Measurements from ENCODE around the gene MAP3K12. TPM values are rescaled to one million over a fixed set of nuclear protein-coding genes. Genes with fewer than 3 reads are reported as not detected.
A peak's percentile ranks its signal among the peaks of the same experiment; 100 is the strongest.
"Not testable (repeated sequence)": the region's sequence is repeated elsewhere in the genome, so short reads cannot be mapped to it uniquely, and the experiment has no call there.

The MAP3K12 gene
- total RNA-seq, 1 donor from 2014 or later = 11.9 TPM

DNA sequence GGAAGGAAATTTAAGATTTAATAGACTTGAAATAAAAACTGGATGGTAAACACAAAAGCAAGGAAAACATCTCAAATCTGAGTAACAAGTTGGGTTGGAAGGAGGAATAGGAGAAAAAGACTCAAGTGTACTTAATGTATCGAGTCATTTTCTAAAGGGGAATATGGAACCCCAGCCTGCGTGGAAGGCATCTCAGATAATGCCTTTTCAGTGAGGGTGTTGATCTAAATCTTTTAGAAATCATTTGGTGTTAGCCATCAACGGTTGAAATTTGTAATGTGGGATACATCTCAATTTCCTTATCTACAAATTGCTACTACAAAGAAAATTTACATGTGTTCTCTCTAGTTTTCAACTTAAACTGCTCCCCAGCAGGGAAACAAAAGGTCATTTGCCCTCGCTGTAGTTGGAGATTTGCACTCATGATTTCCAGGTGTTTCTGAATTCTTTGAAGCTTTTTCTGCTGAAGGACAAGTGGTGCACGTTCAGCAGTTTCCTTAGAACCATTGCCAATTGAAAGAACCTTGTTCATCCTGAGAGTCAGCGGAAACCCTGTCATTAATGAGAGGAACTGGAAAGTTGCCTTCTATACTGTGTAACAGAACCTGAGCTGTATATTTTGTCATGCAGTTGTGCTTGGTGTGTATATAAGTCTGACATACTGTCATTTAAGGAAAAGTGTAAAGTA lies 45.2 kb downstream of the MAP3K12 start:
- H3K9me3 Mint-ChIP-seq (ENCODE audit: low read depth) = no peaks in the 10 kb centered on the region
- H3K4me1 Mint-ChIP-seq (ENCODE audit: low read depth) = peaks cover 28% of the 10 kb centered on the region
- H3K36me3 Mint-ChIP-seq (ENCODE audit: insufficient read depth) = peaks cover 27% of the 10 kb centered on the region
- TF ChIP-seq CTCF (IDR thresholded peaks at IDR 0.05; ENCODE audit: unreplicated experiment) = no peak
- peak overlapping the region; percentile 98 for H3K4me3 Mint-ChIP-seq (ENCODE audit: low read depth)
- DNase-seq (ENCODE audit: low spot score, unreplicated experiment) = no peak
- peak overlapping the region; percentile 94 for H3K27ac Mint-ChIP-seq
- no peaks in the 10 kb centered on the region for H3K27me3 Mint-ChIP-seq

- peak; percentile 78 for DNase-seq (ENCODE audit: low spot score, unreplicated experiment)
- peak overlapping the region; percentile 100 for H3K27ac Mint-ChIP-seq
- no peaks in the 10 kb centered on the region for H3K27me3 Mint-ChIP-seq
- H3K4me3 Mint-ChIP-seq (ENCODE audit: low read depth) = peak overlapping the region; percentile 98
- peaks cover 27% of the 10 kb centered on the region for H3K36me3 Mint-ChIP-seq (ENCODE audit: insufficient read depth)
- H3K9me3 Mint-ChIP-seq (ENCODE audit: low read depth) = no peaks in the 10 kb centered on the region
- peak; percentile 40 for TF ChIP-seq CTCF (IDR thresholded peaks at IDR 0.05; ENCODE audit: unreplicated experiment)
- H3K4me1 Mint-ChIP-seq (ENCODE audit: low read depth) = peaks cover 27% of the 10 kb centered on the region
Observed at GRCh38 chr12:53452159-53453077, 46.8 kb downstream of the MAP3K12 start.

DNA sequence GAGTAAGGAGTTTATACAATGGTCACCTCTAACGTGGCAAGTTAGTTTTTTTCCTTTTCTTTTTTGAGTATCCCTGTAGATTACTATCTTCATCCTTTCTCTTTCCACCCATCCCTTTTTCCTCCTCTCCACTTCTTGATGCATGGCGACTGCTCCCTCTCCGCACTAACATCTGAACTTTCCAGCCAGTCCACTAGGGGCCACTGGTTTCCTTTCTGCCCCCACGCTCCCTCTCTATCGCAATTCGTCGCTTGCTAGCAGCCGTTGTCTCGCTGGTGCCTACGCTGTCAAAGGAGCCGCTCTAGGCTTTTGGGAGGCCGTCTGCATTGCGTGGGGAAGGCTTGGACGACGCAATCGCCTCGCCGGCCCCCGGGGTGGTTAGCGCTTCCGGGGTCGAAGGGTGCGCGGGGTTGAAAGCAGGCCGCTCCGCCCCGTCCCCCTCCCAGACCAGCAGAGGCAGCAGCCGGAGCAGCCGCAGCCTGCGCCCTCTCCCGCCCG lies 47.5 kb downstream of the MAP3K12 start, which contains the start of gene PCBP2:
TSS of gene PCBP2 (plus strand) at position 442 of the 498 bp plus-strand sequence. CDS start 2,699 bp downstream, outside the sequence.
- peak; percentile 96 for DNase-seq (ENCODE audit: low spot score, unreplicated experiment)
- no peaks in the 10 kb centered on the region for H3K27me3 Mint-ChIP-seq
- H3K36me3 Mint-ChIP-seq (ENCODE audit: insufficient read depth) = peaks cover 24% of the 10 kb centered on the region
- H3K9me3 Mint-ChIP-seq (ENCODE audit: low read depth) = no peaks in the 10 kb centered on the region
- H3K4me1 Mint-ChIP-seq (ENCODE audit: low read depth) = peaks cover 25% of the 10 kb centered on the region
- peak within 1 kb of the TSS; percentile 98 for H3K4me3 Mint-ChIP-seq (ENCODE audit: low read depth)
- peak; percentile 81 for TF ChIP-seq CTCF (IDR thresholded peaks at IDR 0.05; ENCODE audit: unreplicated experiment)
- H3K27ac Mint-ChIP-seq = peak within 1 kb of the TSS; percentile 100

GRCh38 chr12:53450936-53451335 lies 48.3 kb downstream of the MAP3K12 start:
- Mint-ChIP-seq H3K27ac (no peak overlapping the region), H3K4me1 (ENCODE audit: low read depth) (peaks cover 21% of the 10 kb centered on the region), H3K4me3 (ENCODE audit: low read depth) (no peak overlapping the region), H3K9me3 (ENCODE audit: low read depth) (no peaks in the 10 kb centered on the region), H3K27me3 (no peaks in the 10 kb centered on the region), H3K36me3 (ENCODE audit: insufficient read depth) (peaks cover 22% of the 10 kb centered on the region)
- DNase-seq (ENCODE audit: low spot score, unreplicated experiment) = no peak
- no peak for TF ChIP-seq CTCF (IDR thresholded peaks at IDR 0.05; ENCODE audit: unreplicated experiment)

GRCh38 chr12:53444593-53445325 lies 54.5 kb downstream of the MAP3K12 start:
- not testable (repeated sequence) for DNase-seq (ENCODE audit: low spot score, unreplicated experiment); H3K4me3 Mint-ChIP-seq (ENCODE audit: low read depth); H3K27me3 Mint-ChIP-seq; H3K9me3 Mint-ChIP-seq (ENCODE audit: low read depth)
- Mint-ChIP-seq H3K4me1 (ENCODE audit: low read depth) (peaks cover 20% of the 10 kb centered on the region), H3K27ac (peak overlapping the region; percentile 49), H3K36me3 (ENCODE audit: insufficient read depth) (peaks cover 11% of the 10 kb centered on the region)

Measured in progenitor cell of endocrine pancreas (in vitro differentiated cells).